ENCODE data around the gene RHD.

The RHD gene

GRCh38 chr1:25342846-25343245 lies 70.5 kb downstream of the RHD start:
- H3K27ac ChIP-seq (replicated peaks) = no peak overlapping the region

GRCh38 chr1:25343872-25344271 lies 71.6 kb downstream of the RHD start:
- H3K4me3 ChIP-seq (replicated peaks; ENCODE audit: insufficient read depth, low read length) = no peak overlapping the region
- DNase-seq (ENCODE audit: low read depth in 1 of 2, low spot score in 1 of 2) = no peak
- no peaks in the 10 kb centered on the region for H3K27me3 ChIP-seq (ENCODE audit: insufficient read depth, poor library complexity, severe bottlenecking)
- TF ChIP-seq GABPA (IDR thresholded peaks at IDR 0.05; ENCODE audit: low read depth) (no peak), SPI1 (IDR thresholded peaks at IDR 0.05; ENCODE audit: borderline replicate concordance, low read depth) (no peak)
- no peak overlapping the region for H3K27ac ChIP-seq (replicated peaks)

More at GRCh38 chr1:25342846-25343245, 70.5 kb downstream of the RHD start:
- DNase-seq (ENCODE audit: low read depth in 1 of 2, low spot score in 1 of 2) = no peak
- H3K4me3 ChIP-seq (replicated peaks; ENCODE audit: insufficient read depth, low read length) = no peak overlapping the region
- H3K27me3 ChIP-seq (ENCODE audit: insufficient read depth, poor library complexity, severe bottlenecking) = no peaks in the 10 kb centered on the region
- TF ChIP-seq SPI1 (IDR thresholded peaks at IDR 0.05; ENCODE audit: borderline replicate concordance, low read depth) (no peak), CTCF (IDR thresholded peaks at IDR 0.05; ENCODE audit: insufficient read depth, low read length) (no peak), GABPA (IDR thresholded peaks at IDR 0.05; ENCODE audit: low read depth) (no peak), POLR2AphosphoS5 (IDR thresholded peaks at IDR 0.05; ENCODE audit: low read depth) (no peak), REST (IDR thresholded peaks at IDR 0.05; ENCODE audit: insufficient replicate concordance, low read depth) (no peak)

GRCh38 chr1:25347556-25347955 lies 75.2 kb downstream of the RHD start:
- H3K27me3 ChIP-seq (ENCODE audit: insufficient read depth, poor library complexity, severe bottlenecking) = no peaks in the 10 kb centered on the region
- no peak overlapping the region for H3K27ac ChIP-seq (replicated peaks)
- no peak for DNase-seq (ENCODE audit: low read depth in 1 of 2, low spot score in 1 of 2)
- no peak for TF ChIP-seq GABPA (IDR thresholded peaks at IDR 0.05; ENCODE audit: low read depth)
- no peak for TF ChIP-seq SPI1 (IDR thresholded peaks at IDR 0.05; ENCODE audit: borderline replicate concordance, low read depth)
- no peak for TF ChIP-seq CTCF (IDR thresholded peaks at IDR 0.05; ENCODE audit: insufficient read depth, low read length)
- no peak for TF ChIP-seq POLR2AphosphoS5 (IDR thresholded peaks at IDR 0.05; ENCODE audit: low read depth)
- no peak for TF ChIP-seq REST (IDR thresholded peaks at IDR 0.05; ENCODE audit: insufficient replicate concordance, low read depth)
- no peak overlapping the region for H3K4me3 ChIP-seq (replicated peaks; ENCODE audit: insufficient read depth, low read length)

GRCh38 chr1:25349606-25350005 lies 77.3 kb downstream of the RHD start:
- TF ChIP-seq GABPA (IDR thresholded peaks at IDR 0.05; ENCODE audit: low read depth) = no peak
- H3K27ac ChIP-seq (replicated peaks) = no peak overlapping the region
- no peak overlapping the region for H3K4me3 ChIP-seq (replicated peaks; ENCODE audit: insufficient read depth, low read length)
- no peak for DNase-seq (ENCODE audit: low read depth in 1 of 2, low spot score in 1 of 2)
- H3K27me3 ChIP-seq (ENCODE audit: insufficient read depth, poor library complexity, severe bottlenecking) = no peaks in the 10 kb centered on the region

GRCh38 chr1:25355841-25356395 lies 83.6 kb downstream of the RHD start:
- TF ChIP-seq SPI1 (IDR thresholded peaks at IDR 0.05; ENCODE audit: borderline replicate concordance, low read depth) (no peak), REST (IDR thresholded peaks at IDR 0.05; ENCODE audit: insufficient replicate concordance, low read depth) (no peak), CTCF (IDR thresholded peaks at IDR 0.05; ENCODE audit: insufficient read depth, low read length) (no peak), GABPA (IDR thresholded peaks at IDR 0.05; ENCODE audit: low read depth) (no peak), POLR2AphosphoS5 (IDR thresholded peaks at IDR 0.05; ENCODE audit: low read depth) (no peak)
- Histone ChIP-seq H3K27ac (replicated peaks) (no peak overlapping the region), H3K4me3 (replicated peaks; ENCODE audit: insufficient read depth, low read length) (no peak overlapping the region), H3K27me3 (ENCODE audit: insufficient read depth, poor library complexity, severe bottlenecking) (no peaks in the 10 kb centered on the region)
- no peak for DNase-seq (ENCODE audit: low read depth in 1 of 2, low spot score in 1 of 2)

Data from HL-60 (cell line).